ENCODE data around the gene HLA-DOA.

Gene HLA-DOA

GRCh38 chr6:32962213-32962826, 47.1 kb downstream of the HLA-DOA start:
- DNase-seq, result no peak

DNA sequence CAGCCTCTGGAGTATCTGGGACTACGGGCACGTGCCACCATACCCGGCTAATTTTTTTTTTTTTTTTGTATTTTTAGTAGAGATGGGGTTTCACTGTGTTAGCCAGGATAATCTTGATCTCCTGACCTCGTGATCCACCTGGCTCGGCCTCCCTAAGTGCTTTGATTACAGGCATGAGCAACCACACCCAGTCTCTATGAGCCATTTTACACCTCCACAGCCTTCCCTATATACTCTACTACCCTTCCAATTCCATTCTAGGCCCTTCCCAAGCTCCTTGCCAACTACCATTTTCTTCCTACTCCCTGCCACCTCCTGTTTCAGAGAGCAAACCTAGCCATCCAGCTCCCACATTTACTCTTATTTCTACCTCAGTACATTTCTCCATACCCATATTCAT, 48.8 kb downstream of the HLA-DOA start:
- DNase-seq, result no peak

DNA sequence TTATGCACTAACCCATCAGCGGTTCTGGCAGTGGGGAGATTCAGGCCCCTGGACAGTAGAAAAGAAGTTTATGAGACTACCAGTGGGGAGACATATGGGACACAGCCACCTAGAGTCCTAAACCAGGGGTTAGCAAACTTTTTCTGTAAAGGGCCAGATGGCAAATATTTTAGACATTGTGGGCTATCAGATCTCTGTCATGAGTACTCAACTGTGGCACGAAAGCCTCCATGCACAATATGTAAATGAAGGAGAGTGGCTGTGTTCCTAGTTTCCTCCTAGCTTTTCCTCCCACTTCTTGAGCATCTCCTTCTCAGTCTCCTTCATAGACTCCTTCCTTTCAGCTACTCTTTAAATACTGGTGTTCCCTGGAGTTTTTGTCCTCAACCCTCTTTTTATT, 53.2 kb downstream of the HLA-DOA start:
- no peak for DNase-seq

GRCh38 chr6:32954986-32955802, 54.2 kb downstream of the HLA-DOA start:
- DNase-seq, result no peak

DNA sequence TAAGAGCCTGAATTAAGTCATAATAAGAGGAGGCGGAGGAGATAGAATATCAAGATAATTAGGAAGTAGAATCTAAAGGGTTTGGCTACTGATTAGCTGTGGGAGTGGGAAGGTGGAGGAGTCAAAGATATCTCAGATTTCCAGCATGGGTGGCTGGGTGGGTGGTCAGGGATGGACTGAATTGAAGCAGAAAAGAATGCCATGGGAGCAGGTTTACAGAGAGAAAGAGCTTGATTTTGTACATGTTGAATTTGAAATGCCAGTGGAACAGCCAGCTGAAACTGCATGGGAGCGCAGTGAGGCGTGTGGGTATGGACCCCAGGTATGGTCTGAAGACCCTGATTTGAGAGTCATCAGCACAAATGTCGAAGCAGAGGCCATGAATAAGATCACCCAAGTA, 55.1 kb downstream of the HLA-DOA start:
- no peak for DNase-seq

Data from activated naive CD4-positive, alpha-beta T cell treated with anti-CD3 and anti-CD28 coated beads, Interleukin-2, amount 50 U/mL, for 16 hours (primary cell).